HepG2 (cell line): ENCODE data around the gene GNB1. TPM values are rescaled to one million over a fixed set of nuclear protein-coding genes. Genes with fewer than 3 reads are reported as not detected.

Experiments
- ATAC-seq: fragments of 200-7000 bp; cut with Tn5 transposase; 3 replicates; pipeline ENCODE4 v1.9.1; 2020; ENCODE audit warnings: mild to moderate bottlenecking, moderate library complexity
- BruUV-seq: library from RNA; stranded (reverse); fragments of 400-500 nt; replicated peaks from 2 replicates; lab custom pipeline; 2021; lab: Mats Ljungman, UMichigan
- CTCF ChIA-PET: fragments of 300-600 bp; formaldehyde crosslinking; extraction: SDS; loops from one replicate; lab custom pipeline; 2021; ENCODE audit warnings: low total read pairs, inconsistent platforms, low intra/inter-chr PET ratio; lab: Yijun Ruan, JAX
- POLR2A ChIA-PET: fragments of 350-600 bp; sonication (Branson Sonifier 250); formaldehyde crosslinking; loops from one replicate; lab custom pipeline; 2020; ENCODE audit warnings: antibody characterized with exemption, inconsistent platforms; lab: Yijun Ruan, JAX
- DNase-seq: peaks from one replicate; pipeline ENCODE4 v3.0.0-alpha.2; 2015; ENCODE audit warnings: low spot score
- FAIRE-seq: peaks from 3 replicates; lab custom pipeline; 2011; peaks lifted over from hg19 to GRCh38; lab: Jason Lieb, UNC
- H2AFZ ChIP-seq: one replicate; pipeline ENCODE4 v1.6.1; 2011; ENCODE audit warnings: low read length, inconsistent platforms
- H3K27ac ChIP-seq: fragments of 300-600 bp; 3 replicates; pipeline ENCODE4 v1.8.0; 2011; ENCODE audit warnings: mixed run types, mild to moderate bottlenecking, mixed read lengths, low read length, inconsistent platforms; ENCODE audit not compliant: insufficient read depth; ENCODE audit errors: extremely low read length
- H3K27me3 ChIP-seq, 2 experiments: fragments of 200-600 bp in 1 of 2; 2 replicates in 1 of 2; 3 replicates in 1 of 2; pipeline versions ENCODE4 v1.6.0 to v1.8.0; 2011; ENCODE audit warnings: low read length in 2 of 2, mild to moderate bottlenecking in 2 of 2, moderate library complexity in 2 of 2, inconsistent platforms in 1 of 2; ENCODE audit not compliant: insufficient read depth in 2 of 2, control insufficient read depth in 1 of 2
- H3K36me3 ChIP-seq, 2 experiments: fragments of 200-600 bp in 1 of 2; replicated peaks in 1 of 2; 2 replicates in 1 of 2; 3 replicates in 1 of 2; pipeline versions ENCODE4 v1.5.1 to v1.8.0; 2011; ENCODE audit warnings: low read length in 2 of 2, inconsistent platforms in 1 of 2; ENCODE audit not compliant: insufficient read depth in 2 of 2, control insufficient read depth in 1 of 2
- H3K4me1 ChIP-seq: 2 replicates; pipeline ENCODE4 v1.5.1; 2012; ENCODE audit warnings: low read length, inconsistent platforms; ENCODE audit not compliant: insufficient read depth
- H3K4me2 ChIP-seq: 2 replicates; pipeline ENCODE4 v1.6.0; 2011; ENCODE audit warnings: low read depth, low read length, inconsistent platforms
- H3K4me3 ChIP-seq, 3 experiments: fragments of 200-600 bp in 1 of 3; sonication (generic), shearing (Covaris generic) in 1 of 3; replicated peaks in 1 of 3; 2 replicates each; pipeline ENCODE4 v1.5.1; 2011 to 2016; ENCODE audit warnings: low read length in 3 of 3, inconsistent platforms in 2 of 3, low read depth in 2 of 3, mild to moderate bottlenecking in 2 of 3, control low read depth in 1 of 3, mixed read lengths in 1 of 3; ENCODE audit not compliant: insufficient read depth in 1 of 3
- H3K79me2 ChIP-seq: one replicate; pipeline ENCODE4 v1.6.1; 2011; ENCODE audit warnings: low read length, inconsistent platforms; ENCODE audit not compliant: insufficient read depth
- H3K9ac ChIP-seq: 2 replicates; pipeline ENCODE4 v1.6.0; 2011; ENCODE audit warnings: mild to moderate bottlenecking, low read depth, low read length, inconsistent platforms; ENCODE audit not compliant: insufficient read depth
- H3K9me3 ChIP-seq: 2 replicates; pipeline ENCODE4 v1.5.1; 2012; ENCODE audit warnings: mild to moderate bottlenecking, low read length
- H4K20me1 ChIP-seq: 2 replicates; pipeline ENCODE4 v1.6.0; 2011; ENCODE audit warnings: inconsistent platforms, mild to moderate bottlenecking, low read length, moderate library complexity; ENCODE audit not compliant: insufficient read depth
- AKAP8 ChIP-seq: sonication (generic); formaldehyde crosslinking; IDR thresholded peaks from 2 replicates; pipeline ENCODE4 v1.5.1; 2020; ENCODE audit warnings: mild to moderate bottlenecking, missing genetic modification reagents
- CC2D1A ChIP-seq: sonication (generic); formaldehyde crosslinking; IDR thresholded peaks from 2 replicates; pipeline ENCODE4 v1.8.1; 2023; ENCODE audit warnings: mild to moderate bottlenecking, missing genetic modification reagents
- HIC2 ChIP-seq: sonication (generic); formaldehyde crosslinking; IDR thresholded peaks from 2 replicates; pipeline ENCODE4 v1.9.0; 2022; ENCODE audit warnings: low read depth, missing genetic modification reagents
- JUN ChIP-seq: sonication (generic); formaldehyde crosslinking; IDR thresholded peaks from 2 replicates; pipeline ENCODE4 v1.4.0; 2020; ENCODE audit warnings: mild to moderate bottlenecking, missing genetic modification reagents
- REL ChIP-seq: sonication (generic); formaldehyde crosslinking; conservative IDR thresholded peaks from 2 replicates; pipeline ENCODE4 v1.8.0; 2022; ENCODE audit warnings: mild to moderate bottlenecking, missing genetic modification reagents, moderate library complexity
- REPIN1 ChIP-seq: sonication (generic); formaldehyde crosslinking; IDR thresholded peaks from 2 replicates; pipeline ENCODE4 v1.8.0; 2022; ENCODE audit warnings: missing genetic modification reagents, low read depth, mild to moderate bottlenecking, borderline replicate concordance
- ZBED4 ChIP-seq: sonication (generic); formaldehyde crosslinking; IDR thresholded peaks from 2 replicates; pipeline ENCODE4 v1.4.0; 2020; ENCODE audit warnings: missing genetic modification reagents, borderline replicate concordance
- ZBTB25 ChIP-seq: IDR thresholded peaks from 2 replicates; pipeline ENCODE4 v1.6.1; 2018; ENCODE audit warnings: missing genetic modification reagents
- ZKSCAN1 ChIP-seq: fragments of 150-350 bp; IDR thresholded peaks from 2 replicates; pipeline ENCODE4 v1.6.1; 2014; ENCODE audit warnings: low read length
- ZNF30 ChIP-seq: sonication (generic); formaldehyde crosslinking; IDR thresholded peaks from 2 replicates; pipeline ENCODE4 v1.5.0; 2020; ENCODE audit warnings: mild to moderate bottlenecking, missing genetic modification reagents
- ZNF414 ChIP-seq: sonication (generic); formaldehyde crosslinking; IDR thresholded peaks from 2 replicates; pipeline ENCODE4 v1.5.0; 2020; ENCODE audit warnings: missing genetic modification reagents
- ZNF530 ChIP-seq: sonication (generic); formaldehyde crosslinking; IDR thresholded peaks from 2 replicates; pipeline ENCODE4 v1.5.0; 2020; ENCODE audit warnings: low read depth, mild to moderate bottlenecking, missing genetic modification reagents
- ZNF572 ChIP-seq: sonication (generic); formaldehyde crosslinking; IDR thresholded peaks from 2 replicates; pipeline ENCODE4 v1.5.1; 2020; ENCODE audit warnings: mild to moderate bottlenecking, missing genetic modification reagents
- ZNF839 ChIP-seq: sonication (generic); formaldehyde crosslinking; IDR thresholded peaks from 2 replicates; pipeline ENCODE4 v1.4.0; 2020; ENCODE audit warnings: missing genetic modification reagents, mild to moderate bottlenecking, borderline replicate concordance
- WGBS: methylation state at CpG from one replicate; pipeline ENCODE4 v1.1.6; 2017; ENCODE audit warnings: low lambda C conversion rate; 5-methylcytosine and 5-hydroxymethylcytosine counted together
- in situ Hi-C: cut with HindIII; loops from 2 replicates; pipeline ENCODE4 v1.10.0; 2017; ENCODE audit warnings: low pct_unique_long_range_greater_than_20kb; ENCODE audit not compliant: extremely low pct_ligation_motif_present
- intact Hi-C: fragments of 100-400 bp; cut with micrococcal nuclease; formaldehyde crosslinking; loops from one replicate; pipeline ENCODE4 v1.10.0; 2022; ENCODE audit not compliant: unreplicated experiment
- polyA plus RNA-seq, 8 experiments: library from polyadenylated mRNA; depleted of rRNA in 3 of 8; stranded (reverse) in 7 of 8; unstranded in 1 of 8; fragments of >200 nt; fragmentation: Illumina TruSeq in 4 of 8; extraction: Trizol in 4 of 8; gene quantifications; 2 replicates each; pipeline versions ENCODE4 v1.2.1 to v1.2.3, GENCODE V29; 2011 to 2016; ENCODE audit warnings: low read depth in 4 of 8, missing spikeins in 1 of 8, mixed read lengths in 1 of 8; ENCODE audit not compliant: insufficient read depth in 1 of 8
- total RNA-seq, 5 experiments: library from RNA; depleted of rRNA; stranded (reverse); fragments of >200 nt; fragmentation: Illumina TruSeq; extraction: Trizol; gene quantifications; 2 replicates each; pipeline ENCODE4 v1.2.3, GENCODE V29; 2016; ENCODE audit warnings: low read depth in 1 of 5

GNB1 gene
- total and polyA plus RNA-seq, 2 of the 13 experiments (the other 11 are each of a cell fraction or from before 2014, with no cell fraction given) = 66.2 to 327 TPM

- no peak for TF ChIP-seq ZKSCAN1
- TF ChIP-seq ZBTB25 = no peak
- no peak for TF ChIP-seq AKAP8 (CRISPR knock-in tag)
Observed at GRCh38 chr1:1779320-1779675, 111.6 kb downstream of the GNB1 start (continued).

- Histone ChIP-seq H3K4me2 (peak overlapping the region; percentile 93), H4K20me1 (peaks cover 7% of the 10 kb centered on the region), H3K4me3 (peak overlapping the region; percentile 53 to 92 (median 71)), H3K36me3 (no peaks in the 10 kb centered on the region; a peak in 2 of 5 replicates), H2AFZ (no peak overlapping the region), H3K9ac (peak overlapping the region; percentile 96), H3K9me3 (no peaks in the 10 kb centered on the region), H3K79me2 (peaks cover 37% of the 10 kb centered on the region), H3K27ac (peak overlapping the region; percentile 90), H3K27me3 (no peaks in the 10 kb centered on the region), H3K4me1 (peaks cover 76% of the 10 kb centered on the region)
- ATAC-seq (peak; percentile 61), FAIRE-seq (peak; percentile 18), DNase-seq (peak; percentile 60)
- CTCF ChIA-PET = interaction anchor here (1.4 kb wide), 1 partner anchor 127 kb away, joined by 4 read pairs; no protein-coding TSS in a partner anchor
- BruUV-seq = no TSS peak
- in situ Hi-C loops (no loop called here), intact Hi-C loops (loop anchor here (5.0 kb wide), 1 partner anchor 129 kb away; no protein-coding TSS in a partner anchor)
- POLR2A ChIA-PET = interaction anchor here (2.3 to 2.5 kb wide), 2 partner anchors 10 to 130 kb away, joined by 8 to 22 read pairs; no protein-coding TSS in a partner anchor
- 0% methylated on average over 5 of the region's 68 CpGs for WGBS
- peak; percentile 68; the same call in 1 of the 2 replicates for TF ChIP-seq ZBED4
- TF ChIP-seq ZNF839 (CRISPR knock-in tag) = peak; percentile 71
- peak; percentile 45; the same call in 1 of the 2 replicates for TF ChIP-seq ZNF530 (CRISPR knock-in tag)
- no peak for TF ChIP-seq JUN (CRISPR knock-in tag)
- TF ChIP-seq HIC2 (CRISPR knock-in tag) = peak; percentile 57; the same call in 1 of the 2 replicates
- TF ChIP-seq ZNF414 (CRISPR knock-in tag) = peak; percentile 88; the same call in 1 of the 2 replicates
- TF ChIP-seq REPIN1 (CRISPR knock-in tag) = peak; percentile 52; the same call in 1 of the 2 replicates
- 0 out of 2 replicates have a peak, but pooled peaks have one; percentile 23 for TF ChIP-seq ZNF572 (CRISPR knock-in tag)
- TF ChIP-seq REL (CRISPR knock-in tag) = no peak
- no peak for TF ChIP-seq CC2D1A
- no peak for TF ChIP-seq ZNF30 (CRISPR knock-in tag)
Observed at GRCh38 chr1:1778663-1779319, 112.1 kb downstream of the GNB1 start.
